SW 1271 (cell line): ENCODE results near the gene PBXIP1.
A peak's percentile ranks its signal among the peaks of the same experiment; 100 is the strongest.

ENCODE experiments used
- DNase-seq, 2 experiments: peaks; one replicate each; lab custom pipeline; 2025; lab: John Stamatoyannopoulos, UW

PBXIP1 gene

GRCh38 chr1:154957091-154957657 is 1.3 kb upstream of the PBXIP1 start:
- no peak for DNase-seq

DNA sequence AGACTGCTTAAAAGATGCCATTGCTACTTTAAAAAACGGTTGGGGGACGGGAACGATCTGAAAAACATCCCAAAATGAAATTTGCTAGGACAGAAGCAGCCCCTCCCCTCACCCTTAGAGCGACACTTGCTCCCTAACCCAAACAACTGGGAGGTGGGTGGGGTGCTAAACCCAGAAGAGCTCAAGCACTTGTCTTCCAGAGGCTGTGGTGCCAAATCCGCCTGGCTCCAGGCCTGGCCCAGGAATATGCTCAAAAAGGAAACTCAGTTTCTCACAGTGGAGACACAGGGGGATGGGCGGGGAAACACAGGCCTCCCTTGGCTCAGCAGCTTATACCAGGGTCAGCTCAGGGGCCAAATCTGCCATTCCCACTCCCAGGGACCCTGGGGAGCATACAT is 644 bp upstream of the PBXIP1 start:
- DNase-seq, result no peak

DNA sequence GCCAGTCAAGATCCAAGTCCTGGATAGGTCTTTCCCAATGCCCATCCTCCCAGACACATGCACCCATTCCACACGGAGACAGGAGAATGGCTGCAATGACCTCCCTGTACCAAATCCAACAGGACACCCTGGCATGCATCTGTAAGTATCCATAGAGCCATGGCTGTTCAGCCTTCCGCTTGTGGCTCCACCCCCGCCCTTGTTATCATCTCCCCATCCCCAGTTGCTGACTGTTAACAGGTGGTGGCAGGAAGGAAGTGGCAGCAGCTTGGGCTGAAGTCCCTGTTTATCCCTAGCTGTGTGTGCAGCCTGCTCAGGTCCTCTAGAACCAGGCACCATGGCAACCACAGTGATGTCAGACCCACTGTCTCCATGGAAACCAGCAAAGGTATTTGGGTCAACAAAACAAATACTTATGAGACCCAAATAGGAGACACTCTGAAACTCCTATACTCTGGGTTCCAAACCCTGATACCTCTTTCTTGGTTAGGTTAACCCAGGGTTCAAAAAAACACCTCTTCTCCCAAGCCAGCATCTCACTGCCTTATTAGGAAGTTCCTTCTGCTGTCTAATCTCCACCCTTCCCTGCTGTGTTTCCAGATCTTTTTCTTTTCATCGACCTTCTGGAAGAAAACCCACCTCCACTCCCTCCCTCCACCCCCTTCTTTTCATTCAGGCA is 721 bp downstream of the PBXIP1 start:
- DNase-seq, result peak in 1 of 2 experiments; percentile 22

- DNase-seq, result no peak
These were observed 1.4 kb downstream of the PBXIP1 start for GRCh38 chr1:154954541-154954940.

DNA sequence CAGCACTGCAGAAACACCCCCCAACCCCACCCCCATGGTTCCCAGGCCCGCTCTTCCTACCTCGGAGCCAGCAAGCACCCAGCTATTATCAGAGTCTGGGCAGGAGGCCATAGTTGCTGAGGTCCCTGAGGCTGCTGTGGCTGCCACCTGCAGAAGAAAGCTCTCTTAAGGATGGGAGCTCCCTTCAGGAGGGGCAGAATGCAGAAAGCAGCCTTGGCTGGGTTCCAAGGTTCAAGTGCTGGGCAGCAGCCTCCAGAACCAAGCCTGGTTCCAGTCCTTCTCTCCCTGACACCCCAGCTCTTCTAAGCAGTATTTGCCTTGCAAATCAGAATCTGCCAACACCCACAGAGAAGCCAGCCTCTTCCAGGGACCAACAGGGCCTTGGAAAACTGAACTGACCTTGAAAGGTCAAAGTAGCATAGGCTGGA is 2.3 kb downstream of the PBXIP1 start:
- DNase-seq, result no peak

DNA sequence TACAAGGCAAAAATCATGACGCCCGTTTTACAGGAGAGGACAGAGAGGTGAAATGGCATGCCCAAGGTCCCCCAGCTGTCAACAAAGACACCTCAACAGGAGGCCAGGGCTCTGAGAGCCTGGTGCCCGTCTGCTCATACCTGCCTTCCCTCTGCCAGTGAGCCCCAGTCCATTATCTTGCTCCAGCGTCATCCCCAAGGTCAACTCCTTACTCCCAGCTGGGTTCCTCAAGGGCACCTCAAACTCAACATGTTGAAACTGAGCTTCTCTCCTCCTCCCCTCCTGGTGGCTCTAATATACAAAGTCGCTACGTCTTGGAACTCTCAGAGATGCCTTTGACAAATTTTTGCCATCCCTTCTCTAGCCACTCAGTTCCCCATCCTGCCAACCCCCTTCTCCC is 3.2 kb downstream of the PBXIP1 start:
- DNase-seq, result no peak

DNA sequence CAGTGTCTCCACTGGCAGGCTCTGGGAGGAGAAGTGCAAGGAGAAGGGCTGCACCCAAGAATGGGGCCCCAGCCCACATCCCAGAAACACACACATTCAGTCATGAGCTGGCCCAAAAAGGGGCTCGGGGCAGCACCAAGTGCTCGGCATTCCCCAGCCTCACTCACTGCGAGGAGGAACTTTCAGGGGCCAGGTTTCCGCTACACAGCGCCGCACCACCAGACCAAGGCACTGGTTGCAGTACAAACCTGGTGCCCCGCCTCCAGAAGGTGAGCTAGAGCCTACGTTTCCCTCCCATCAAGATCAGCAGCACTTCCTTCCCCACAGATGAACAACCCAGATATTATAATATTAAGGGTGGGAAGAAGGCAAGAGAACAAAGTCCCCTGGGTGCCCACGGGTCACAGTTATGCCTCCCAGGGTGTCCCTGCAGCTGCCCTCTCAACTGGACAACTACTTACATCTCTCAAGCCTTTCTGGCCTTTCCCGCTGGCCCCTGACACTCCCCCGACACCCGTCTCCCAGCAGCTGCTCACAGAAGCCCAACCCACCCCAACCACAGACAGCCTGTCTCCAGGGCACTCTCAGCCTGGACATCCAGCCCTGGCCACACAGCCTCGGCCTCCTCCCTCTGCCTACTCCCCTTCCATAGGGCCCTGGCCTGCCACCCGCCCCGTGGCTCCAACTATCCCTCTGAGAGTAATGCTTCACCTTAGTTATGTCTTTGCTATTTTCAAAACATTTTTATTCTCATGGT is 3.8 kb downstream of the PBXIP1 start:
- DNase-seq, result no peak

DNA sequence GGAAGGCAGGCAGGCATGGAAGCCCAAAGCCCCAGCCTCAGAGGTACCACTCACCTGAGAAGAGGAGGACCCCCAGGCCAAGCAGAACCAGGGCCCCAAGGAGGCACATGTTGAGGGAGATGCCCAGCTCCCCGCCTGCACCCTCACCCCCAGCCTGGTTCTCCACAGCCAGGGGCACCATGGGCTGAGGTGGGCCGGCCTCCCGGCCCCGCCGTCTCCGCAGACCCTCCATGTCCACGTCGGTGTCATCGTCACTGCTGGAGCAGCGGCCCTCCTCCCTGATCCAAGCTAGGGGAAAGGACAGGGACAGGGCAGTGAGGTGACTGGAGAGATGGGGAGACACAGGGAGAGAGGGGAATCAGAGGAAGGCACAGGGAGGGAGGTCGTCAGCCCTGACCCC is 7.8 kb downstream of the PBXIP1 start:
- DNase-seq, result no peak

GRCh38 chr1:154945962-154946850 is 9.7 kb downstream of the PBXIP1 start:
- no peak for DNase-seq

GRCh38 chr1:154945160-154945961 is 10.5 kb downstream of the PBXIP1 start:
- no peak for DNase-seq

DNA sequence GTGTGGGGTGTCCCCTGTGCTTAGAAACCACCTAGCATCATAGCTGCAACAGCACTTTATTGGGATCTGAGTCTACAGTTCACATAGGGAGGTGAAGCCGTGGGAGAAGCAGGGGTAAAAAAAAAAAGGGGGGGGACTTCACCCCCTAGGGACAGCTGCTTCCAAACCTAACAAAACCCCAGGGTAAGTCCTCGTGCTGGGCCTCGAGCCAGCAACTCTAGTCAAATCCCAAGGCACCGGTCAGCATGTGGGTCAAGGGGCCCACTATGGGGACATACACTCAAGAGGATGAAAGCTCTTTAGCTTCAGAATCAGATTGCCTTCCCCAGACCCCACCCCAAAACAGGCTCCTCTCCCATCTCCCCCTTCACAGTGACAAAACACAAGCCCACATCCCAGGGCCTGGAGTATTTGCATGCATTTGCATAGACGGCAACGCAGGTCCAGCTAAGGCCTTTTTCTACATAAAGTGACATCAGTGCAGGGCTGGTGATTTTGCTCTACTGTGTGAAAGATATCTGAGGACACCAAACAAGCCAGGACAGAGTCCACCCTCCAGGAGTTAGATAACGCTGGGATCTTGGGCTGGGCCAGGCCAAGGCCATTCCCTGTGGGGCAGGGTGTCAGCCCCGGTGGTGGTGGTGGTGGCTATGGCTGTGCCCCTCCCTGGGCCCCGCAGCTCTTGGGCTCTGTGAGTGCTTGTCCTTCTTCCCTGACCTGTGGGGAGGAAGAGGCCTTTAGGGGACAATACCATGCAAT is 11.3 kb downstream of the PBXIP1 start:
- DNase-seq, result no peak

DNA sequence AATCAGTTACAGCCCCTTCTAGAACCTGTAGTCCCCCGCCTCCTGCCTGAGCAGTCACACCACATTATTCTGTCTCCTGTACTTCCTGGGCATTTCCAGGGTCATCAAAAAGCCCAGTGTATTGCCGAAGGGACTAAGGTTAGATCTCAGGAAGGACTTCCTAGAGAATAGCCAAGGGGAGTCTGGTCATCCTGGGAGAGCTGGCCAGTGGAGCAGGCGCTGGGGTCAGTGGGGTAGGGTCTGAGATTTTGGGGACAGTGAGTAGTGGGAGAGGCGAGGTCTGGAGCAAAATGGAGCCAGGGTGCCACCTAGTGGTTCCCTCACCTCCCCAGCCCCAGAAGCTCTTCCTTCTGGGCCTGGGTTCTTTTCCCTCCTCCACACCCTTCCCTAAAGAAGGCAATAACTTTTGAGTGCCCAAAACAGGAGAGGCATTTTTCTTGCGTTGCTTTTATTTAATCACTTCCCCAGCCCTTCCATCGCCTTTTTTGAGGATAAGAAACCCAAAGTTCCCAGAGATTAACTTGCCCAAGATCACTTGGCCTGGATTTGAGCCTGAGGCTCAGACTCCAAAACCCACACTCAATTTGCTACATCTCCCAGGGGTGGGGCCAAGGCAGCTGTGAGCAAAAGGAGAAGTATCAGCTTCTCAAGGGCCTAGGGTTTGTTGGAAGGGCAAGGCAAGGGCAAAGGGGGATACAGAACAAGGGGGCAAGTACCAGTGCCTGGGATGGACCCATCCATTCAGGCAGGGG is 12.1 kb downstream of the PBXIP1 start:
- no peak for DNase-seq

- no peak for DNase-seq
These were observed 14.4 kb downstream of the PBXIP1 start for GRCh38 chr1:154941333-154942013.

GRCh38 chr1:154940651-154941194 is 15.2 kb downstream of the PBXIP1 start:
- DNase-seq, result no peak

DNA sequence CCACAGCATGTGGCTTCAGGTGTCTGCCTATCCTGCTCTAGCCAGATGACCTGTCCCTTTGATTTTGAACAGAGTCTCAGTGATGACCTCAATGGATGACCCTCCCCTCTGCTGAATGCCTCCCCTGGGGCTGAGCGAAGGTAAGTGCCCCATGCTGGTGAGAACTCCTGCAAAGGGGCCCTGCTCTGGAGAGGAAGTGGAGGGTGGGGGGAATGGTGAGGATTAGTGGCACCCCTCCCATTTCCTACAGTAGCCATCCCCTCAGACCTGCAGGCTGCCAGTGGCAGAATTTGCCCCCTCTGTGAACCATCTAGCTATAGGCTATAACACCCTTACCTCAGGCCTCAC is 15.7 kb downstream of the PBXIP1 start:
- DNase-seq, result no peak

- no peak for DNase-seq
These were observed 17.1 kb downstream of the PBXIP1 start for GRCh38 chr1:154938604-154939399.

DNA sequence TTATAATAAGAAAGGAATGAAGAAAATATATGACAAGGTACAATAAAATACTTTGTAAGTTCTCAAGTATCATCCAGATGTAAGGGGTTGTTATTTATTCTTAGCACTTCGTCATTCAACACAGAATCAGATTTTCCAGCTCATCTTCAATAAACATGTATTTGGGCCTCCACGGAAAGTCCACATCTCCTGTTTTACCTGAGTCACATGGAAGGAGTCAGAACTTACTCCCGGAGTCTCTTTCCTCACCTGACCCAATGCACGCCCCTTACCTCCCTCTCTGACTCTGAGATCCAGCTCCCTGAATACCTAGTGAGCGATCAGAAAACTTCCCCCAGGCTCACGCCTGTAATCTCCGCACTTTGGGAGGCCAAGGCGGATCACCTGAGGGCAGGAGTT is 17.9 kb downstream of the PBXIP1 start:
- DNase-seq, result no peak
